ENCODE results near the gene ANKRD16.

GRCh38 chr10:5854131-5854475, 35.6 kb downstream of the ANKRD16 start:
- TF ChIP-seq, protein P1, sequence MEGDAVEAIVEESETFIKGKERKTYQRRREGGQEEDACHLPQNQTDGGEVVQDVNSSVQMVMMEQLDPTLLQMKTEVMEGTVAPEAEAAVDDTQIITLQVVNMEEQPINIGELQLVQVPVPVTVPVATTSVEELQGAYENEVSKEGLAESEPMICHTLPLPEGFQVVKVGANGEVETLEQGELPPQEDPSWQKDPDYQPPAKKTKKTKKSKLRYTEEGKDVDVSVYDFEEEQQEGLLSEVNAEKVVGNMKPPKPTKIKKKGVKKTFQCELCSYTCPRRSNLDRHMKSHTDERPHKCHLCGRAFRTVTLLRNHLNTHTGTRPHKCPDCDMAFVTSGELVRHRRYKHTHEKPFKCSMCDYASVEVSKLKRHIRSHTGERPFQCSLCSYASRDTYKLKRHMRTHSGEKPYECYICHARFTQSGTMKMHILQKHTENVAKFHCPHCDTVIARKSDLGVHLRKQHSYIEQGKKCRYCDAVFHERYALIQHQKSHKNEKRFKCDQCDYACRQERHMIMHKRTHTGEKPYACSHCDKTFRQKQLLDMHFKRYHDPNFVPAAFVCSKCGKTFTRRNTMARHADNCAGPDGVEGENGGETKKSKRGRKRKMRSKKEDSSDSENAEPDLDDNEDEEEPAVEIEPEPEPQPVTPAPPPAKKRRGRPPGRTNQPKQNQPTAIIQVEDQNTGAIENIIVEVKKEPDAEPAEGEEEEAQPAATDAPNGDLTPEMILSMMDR (conservative IDR thresholded peaks at IDR 0.05; ENCODE audit: low read depth, low read length): no peak
- TF ChIP-seq EZH2 (IDR thresholded peaks at IDR 0.05; ENCODE audit: low read length, unreplicated experiment) (no peak), EZH2phosphoT487 (IDR thresholded peaks at IDR 0.05; ENCODE audit: borderline replicate concordance, low read length) (no peak)

All from PC-3 (cell line).